T47D (cell line): ENCODE measurements around the gene HSD17B12.

Experiments used
- DNase-seq, 2 experiments: peaks; one replicate each; pipeline versions ENCODE4 v3.0.0 to v3.0.0-alpha.2; 2011 to 2012; ENCODE audit warnings: low read depth in 1 of 2, low spot score in 1 of 2
- JUND ChIP-seq: IDR thresholded peaks from 2 replicates; pipeline ENCODE4 v1.6.1; 2012; ENCODE audit warnings: low read depth
- in situ Hi-C: cut with HindIII; loops from 2 replicates; pipeline ENCODE4 v1.10.0; 2016; ENCODE audit warnings: low sequenced_read_pairs, low pct_unique_long_range_greater_than_20kb

HSD17B12 gene

GRCh38 chr11:43693069-43693468 lies 12.5 kb downstream of the HSD17B12 start:
- TF ChIP-seq JUND = no peak
- no peak for DNase-seq
- in situ Hi-C loops = no loop called here

- in situ Hi-C loops = no loop called here
- TF ChIP-seq JUND = no peak
- no peak for DNase-seq
Measured at GRCh38 chr11:43693731-43694130, 13.2 kb downstream of the HSD17B12 start.

GRCh38 chr11:43694477-43694876 lies 13.9 kb downstream of the HSD17B12 start:
- in situ Hi-C loops = no loop called here

GRCh38 chr11:43697679-43698078 lies 17.1 kb downstream of the HSD17B12 start:
- DNase-seq = no peak
- in situ Hi-C loops = no loop called here
- no peak for TF ChIP-seq JUND

More at GRCh38 chr11:43694477-43694876, 13.9 kb downstream of the HSD17B12 start:
- no peak for TF ChIP-seq JUND
- DNase-seq = no peak

GRCh38 chr11:43699870-43700269 lies 19.3 kb downstream of the HSD17B12 start:
- DNase-seq = no peak
- no peak for TF ChIP-seq JUND
- in situ Hi-C loops = no loop called here

- no peak for TF ChIP-seq JUND
- in situ Hi-C loops = no loop called here
- no peak for DNase-seq
Measured at GRCh38 chr11:43706631-43707030, 26.1 kb downstream of the HSD17B12 start.

GRCh38 chr11:43708776-43709175 lies 28.2 kb downstream of the HSD17B12 start:
- DNase-seq = peak; percentile 14 to 68

GRCh38 chr11:43709689-43710088 lies 29.2 kb downstream of the HSD17B12 start:
- in situ Hi-C loops = no loop called here
- DNase-seq = no peak
- no peak for TF ChIP-seq JUND

More at GRCh38 chr11:43708776-43709175, 28.2 kb downstream of the HSD17B12 start:
- in situ Hi-C loops = no loop called here
- no peak for TF ChIP-seq JUND

GRCh38 chr11:43712676-43713075 lies 32.1 kb downstream of the HSD17B12 start:
- in situ Hi-C loops = no loop called here
- no peak for DNase-seq
- no peak for TF ChIP-seq JUND

- in situ Hi-C loops = no loop called here
- TF ChIP-seq JUND = no peak
- no peak for DNase-seq
Measured at GRCh38 chr11:43718373-43718772, 37.8 kb downstream of the HSD17B12 start.

GRCh38 chr11:43723617-43724016 lies 43.1 kb downstream of the HSD17B12 start:
- in situ Hi-C loops = no loop called here
- TF ChIP-seq JUND = no peak
- no peak for DNase-seq

GRCh38 chr11:43732225-43732624 lies 51.7 kb downstream of the HSD17B12 start:
- in situ Hi-C loops = no loop called here
- TF ChIP-seq JUND = no peak
- DNase-seq = no peak

GRCh38 chr11:43734256-43734655 lies 53.7 kb downstream of the HSD17B12 start:
- no peak for DNase-seq
- in situ Hi-C loops = no loop called here
- TF ChIP-seq JUND = no peak

- TF ChIP-seq JUND = no peak
- DNase-seq = no peak
- in situ Hi-C loops = no loop called here
Measured at GRCh38 chr11:43735115-43735514, 54.6 kb downstream of the HSD17B12 start.

GRCh38 chr11:43735961-43736360 lies 55.4 kb downstream of the HSD17B12 start:
- in situ Hi-C loops = no loop called here
- no peak for TF ChIP-seq JUND
- no peak for DNase-seq
